ENCODE results near the gene TNFRSF11A.

TNFRSF11A gene

DNA sequence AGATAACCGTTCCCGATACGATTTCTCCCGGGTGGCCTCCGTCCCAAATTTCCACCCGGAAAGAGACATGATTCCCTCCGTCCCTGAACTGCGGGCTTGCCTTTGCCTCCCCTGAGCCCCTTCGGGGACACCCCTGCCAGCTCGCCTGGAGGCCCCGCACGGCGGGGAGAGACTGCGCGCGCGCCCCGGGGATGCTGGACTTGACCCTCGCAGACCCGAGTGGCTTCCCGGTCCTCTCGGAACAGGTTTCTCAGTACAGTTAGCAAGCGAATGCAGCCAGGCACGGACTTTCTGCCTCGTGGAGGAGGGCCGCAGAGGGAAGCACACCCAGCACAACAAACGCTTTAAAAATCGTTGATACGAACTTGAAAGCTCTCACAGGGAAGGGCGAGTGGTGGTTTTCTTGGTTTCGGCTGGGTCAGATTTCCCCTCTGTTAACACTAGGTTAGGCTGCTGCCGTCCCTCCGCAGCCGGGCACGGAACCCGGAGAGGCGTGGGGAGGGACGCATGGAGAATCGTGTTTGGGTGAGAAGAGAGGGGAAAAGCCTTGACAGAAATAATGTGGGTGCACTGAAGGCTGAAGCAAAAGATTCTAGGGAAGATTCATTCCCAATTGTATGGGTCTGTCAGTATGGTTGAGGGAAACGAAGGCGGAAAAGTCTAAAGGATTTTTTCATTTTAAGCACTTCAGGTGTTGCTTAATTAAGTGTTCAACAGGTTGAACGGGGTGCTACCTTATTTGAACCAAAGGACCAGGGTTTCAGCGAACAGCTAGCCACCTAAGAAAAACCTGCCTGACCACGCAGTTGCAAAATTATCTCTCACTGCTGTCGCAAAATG, 916 bp downstream of the TNFRSF11A start:
- DNase-seq: no peak

DNA sequence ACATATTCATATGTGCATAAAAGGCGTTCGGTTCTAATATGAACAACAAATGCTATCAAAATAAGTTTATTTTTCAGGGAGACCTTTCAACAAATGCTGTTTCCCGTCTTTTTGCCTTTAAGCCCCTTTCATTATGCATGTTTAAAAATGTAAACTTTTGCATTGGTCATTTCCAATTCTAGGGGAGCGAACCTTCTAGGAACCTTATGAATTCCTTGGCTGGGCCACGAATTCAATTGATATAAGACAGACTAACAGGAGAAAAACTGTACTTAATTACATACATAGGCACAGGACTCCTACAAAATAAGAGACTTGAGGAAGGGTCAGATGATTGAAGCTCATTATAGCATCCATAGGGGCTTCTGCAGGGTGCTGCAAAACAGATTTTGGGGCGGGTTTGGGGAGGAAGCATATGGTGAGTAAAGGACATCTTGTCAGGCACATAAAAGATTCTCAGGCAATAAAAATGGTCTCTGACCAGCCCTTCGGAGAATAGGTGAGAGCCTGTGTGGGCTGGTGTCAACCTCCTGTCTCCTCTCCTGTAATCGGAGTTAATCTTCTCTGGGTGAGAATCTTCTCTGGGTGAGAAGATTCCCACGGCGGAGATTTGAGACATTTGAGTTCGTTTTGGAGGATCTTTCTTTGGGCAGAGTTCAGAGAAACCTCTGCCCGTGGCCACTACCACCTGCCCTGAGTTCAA, 1.7 kb downstream of the TNFRSF11A start:
- DNase-seq: no peak

DNA sequence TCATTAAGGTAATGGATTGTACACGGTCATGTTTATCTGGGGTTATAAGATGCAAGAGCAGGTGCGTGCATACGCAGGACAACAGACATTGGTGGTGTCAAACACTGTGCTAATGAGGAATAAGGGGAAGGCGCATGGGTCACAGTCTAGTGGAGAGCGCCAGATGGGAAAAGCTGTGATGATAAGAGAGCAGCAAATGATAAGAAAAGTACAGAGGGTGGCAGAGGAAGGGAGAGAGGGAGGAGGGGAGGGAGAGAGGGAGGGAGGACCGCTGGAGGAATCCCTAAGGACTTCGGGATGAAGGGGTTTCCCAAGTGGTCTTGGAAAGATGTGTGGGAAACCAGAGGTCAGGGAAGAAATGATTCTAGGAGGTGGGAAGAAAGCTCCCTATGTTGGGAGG, 2.9 kb downstream of the TNFRSF11A start:
- DNase-seq: no peak

DNA sequence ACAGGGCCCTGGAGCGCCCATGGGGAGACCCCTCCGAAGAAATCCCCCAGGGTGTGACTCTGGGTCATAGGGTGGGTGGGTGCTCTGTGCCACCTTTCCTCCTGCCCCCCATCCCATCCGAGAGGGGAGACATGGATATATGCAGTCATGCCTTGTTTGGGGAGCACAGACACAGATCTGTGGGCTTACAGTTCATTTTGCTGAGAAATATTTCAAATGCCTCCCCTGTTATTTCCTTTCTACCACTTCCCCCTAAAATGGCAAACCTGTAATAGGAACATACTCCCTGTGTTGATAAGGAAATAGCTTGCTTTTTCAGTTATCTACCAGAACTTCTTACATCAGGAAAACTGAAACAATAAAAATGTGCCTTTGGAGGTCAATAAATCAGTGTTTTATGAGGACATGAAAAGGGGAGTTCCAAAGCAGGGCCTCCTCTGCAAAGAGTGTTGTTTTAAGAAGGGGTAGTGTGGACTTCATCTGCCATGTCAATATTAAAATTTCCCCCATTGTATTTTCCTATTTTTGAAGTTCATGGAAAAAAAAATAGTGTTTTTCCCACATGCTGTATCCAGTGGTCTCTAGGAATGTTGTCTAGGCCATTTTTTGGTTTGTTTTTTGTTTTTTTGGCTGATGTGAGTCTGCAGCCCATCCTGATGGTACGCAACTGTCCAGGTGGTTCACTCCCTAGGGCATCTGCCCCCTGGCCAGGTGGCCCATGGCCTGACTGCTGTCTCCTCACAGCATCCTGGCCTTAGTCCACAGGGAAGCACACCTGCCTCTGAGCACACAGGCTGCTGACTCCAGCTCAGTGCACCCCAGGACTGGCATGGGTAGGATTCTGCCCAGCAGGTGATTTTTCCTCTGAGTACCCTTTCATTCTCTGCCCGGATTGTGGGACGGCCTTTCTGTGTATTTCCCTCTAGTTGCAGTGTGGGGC, 3.7 kb downstream of the TNFRSF11A start:
- DNase-seq: no peak

DNA sequence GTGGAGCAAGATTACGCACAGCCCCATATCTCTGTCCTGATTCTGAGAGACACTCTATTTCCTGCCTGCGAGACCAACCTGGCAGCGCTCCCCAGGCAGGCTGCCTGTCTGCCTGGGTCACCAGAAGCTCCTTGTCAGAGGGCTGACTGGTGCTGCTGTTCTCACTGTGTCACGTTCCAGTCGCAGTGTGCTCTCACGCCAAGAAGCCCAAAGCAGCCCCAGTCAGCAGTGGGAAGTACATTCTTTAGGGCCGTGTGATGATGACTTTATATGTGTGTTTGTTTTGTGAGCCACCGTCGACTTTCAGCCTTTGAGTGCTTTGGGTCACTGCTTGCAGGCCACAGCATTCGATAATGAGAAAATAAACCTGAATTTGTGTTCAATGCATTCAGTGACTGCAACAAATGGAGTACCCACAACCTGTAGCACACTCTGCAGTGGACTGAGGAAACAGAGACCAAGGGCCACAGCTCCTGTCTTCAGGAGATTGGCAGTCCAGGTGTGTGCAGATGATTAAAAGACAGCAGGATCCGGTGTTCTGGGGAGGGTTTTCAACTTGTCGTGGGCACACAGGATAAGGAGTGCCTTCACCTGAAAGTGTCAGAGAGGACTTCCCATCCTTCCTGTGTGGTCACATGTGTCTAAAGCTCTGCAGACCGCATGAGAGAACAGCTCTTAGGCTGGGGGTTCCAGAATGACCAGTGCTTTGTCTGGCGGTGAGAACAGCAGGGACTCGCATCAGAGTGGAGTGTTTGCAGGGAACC, 4.8 kb downstream of the TNFRSF11A start:
- DNase-seq: no peak

DNA sequence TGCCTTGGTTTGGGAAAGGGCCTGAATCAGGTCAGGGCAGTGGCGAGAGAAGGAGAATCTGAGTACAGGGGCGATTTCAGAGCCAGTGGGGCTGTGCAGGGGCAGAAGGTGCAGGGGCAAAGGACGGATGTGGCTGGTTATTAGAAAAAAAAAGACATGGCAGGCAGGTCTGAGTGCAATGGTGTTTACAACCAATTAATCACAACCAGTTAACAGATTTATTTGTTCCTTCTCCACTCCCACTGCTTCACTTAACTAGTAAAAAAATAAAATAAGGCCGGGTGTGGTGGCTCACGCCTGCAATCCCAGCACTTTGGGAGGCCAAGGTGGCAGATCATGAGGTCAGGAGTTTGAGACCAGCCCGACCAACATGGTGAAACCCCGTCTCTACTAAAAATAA, 5.5 kb downstream of the TNFRSF11A start:
- DNase-seq: no peak

DNA sequence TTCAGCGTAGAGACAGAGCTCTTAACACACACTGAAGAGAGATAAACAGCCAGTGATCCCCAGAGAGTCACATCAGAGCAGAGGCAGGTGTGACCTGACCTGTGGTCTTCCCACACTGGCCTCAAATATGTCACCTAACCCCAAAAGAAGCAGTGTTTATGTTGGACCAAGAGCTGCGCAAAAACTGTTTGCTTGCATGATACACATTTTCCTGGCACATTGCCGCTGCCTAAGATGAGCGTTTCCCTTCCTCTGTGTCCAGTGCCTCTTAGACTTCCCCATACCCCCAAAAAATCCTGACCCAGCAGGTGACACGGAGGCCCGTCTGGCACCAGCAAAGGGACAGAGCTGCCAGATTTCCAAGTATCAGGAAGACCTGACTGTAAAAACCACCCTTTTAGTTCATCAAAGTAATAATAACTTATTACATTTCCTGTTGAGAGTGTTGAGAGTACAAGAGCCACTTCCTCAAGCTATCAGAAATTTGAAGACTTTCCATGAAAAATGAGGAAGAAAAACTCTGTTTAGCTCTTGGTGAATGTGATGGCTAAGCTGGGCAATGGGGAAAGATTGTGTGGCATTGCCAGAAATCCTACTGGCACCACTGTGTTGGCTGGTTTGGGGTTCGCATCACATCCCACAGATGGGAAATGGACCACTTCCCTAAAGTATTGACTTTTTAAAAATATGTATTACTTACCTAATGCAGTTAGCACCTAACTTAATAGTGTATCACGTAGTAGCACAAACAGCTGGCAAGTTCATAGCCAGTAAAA, 6.7 kb downstream of the TNFRSF11A start:
- DNase-seq: no peak

DNA sequence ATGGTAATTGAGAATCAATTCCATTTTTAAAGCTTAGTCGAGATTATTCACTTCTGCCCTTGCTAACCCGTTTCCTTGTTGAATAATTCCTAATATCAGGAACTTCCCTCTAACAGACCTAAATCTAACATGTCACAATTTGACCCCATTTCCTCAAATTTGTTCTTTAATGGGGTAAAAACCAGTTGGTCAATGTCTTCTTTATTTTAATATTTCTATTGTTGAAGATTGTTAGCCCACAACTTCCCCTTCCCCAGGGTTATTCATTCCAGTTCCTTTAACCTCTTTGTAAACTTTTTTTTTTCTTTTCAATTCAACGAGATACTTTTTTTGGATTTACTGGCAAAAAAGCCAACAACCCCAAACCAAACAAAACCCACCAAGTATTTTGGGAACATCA, 7.3 kb downstream of the TNFRSF11A start:
- no peak for DNase-seq

DNA sequence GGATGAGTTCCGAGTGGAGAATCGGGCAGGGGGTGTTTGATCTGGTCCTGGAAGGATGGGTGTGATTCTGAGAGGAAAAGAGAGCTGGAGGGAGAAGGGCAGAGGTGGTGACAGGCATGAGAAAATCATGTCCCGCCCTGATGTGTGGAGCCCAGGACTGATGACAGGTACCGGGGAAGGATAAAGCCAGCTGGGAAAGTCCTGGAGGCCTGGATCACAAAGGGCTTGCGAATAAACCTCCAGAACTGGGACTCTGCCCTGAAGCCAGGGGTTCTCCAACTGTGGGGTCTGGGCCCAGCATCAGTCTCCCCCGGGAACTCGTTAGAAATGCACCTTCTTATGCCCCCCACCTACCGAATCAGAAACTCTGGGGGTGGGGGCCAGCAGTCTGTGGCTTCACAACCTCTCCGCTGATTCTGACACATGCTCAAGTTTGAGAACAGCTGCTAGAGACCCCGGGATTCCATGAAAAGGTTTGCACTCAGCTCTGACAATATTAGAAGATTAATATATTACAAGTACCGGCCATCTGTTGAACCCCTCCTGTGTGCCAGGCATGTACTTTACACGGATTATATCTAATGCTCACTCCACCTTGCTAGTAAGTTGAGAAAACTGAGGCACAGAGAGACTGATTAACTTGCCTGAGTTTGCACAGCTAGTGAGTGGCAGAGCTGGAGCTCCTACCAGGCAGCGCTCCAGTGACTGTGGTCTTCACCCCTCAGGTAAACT, 8.0 kb downstream of the TNFRSF11A start:
- DNase-seq: no peak

DNA sequence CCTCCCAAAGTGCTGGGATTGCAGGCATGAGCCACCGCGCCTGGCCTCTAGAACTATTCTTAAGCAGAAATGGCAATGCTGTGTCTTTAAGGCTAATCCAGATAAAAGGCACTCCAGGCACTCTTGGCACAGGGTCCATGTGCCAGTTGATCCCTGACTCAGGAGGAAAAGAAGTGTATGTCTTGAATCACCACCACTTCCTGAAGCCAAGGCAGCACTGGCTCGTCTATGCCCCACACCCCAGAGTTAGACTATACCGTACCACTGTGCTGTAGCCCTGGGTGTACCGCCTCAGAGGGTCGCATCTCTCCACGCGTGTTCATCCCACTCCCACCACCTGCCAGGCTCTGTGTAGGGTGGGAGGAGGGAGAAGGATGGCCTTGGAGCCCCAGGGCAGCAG, 9.0 kb downstream of the TNFRSF11A start:
- DNase-seq: no peak

DNA sequence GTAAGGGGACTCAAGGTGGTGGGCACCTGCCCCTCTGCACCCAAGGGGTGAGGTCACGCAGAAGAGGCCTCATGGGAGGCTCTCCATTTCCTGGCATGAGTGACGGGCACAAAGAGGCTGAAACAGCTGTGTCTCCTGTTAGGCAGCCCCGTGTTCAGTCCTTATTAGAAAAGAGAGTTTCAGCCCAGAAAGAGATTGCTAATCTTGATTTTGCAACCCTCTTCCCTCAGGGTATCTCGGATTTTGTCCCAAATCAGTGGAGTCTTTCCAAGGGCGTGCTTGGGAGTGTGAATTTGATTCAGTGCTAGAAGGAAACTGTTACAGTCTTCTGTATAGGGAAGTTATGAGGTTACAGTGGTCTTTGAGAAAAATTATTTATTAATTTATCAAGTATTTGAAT, 10.4 kb downstream of the TNFRSF11A start:
- DNase-seq: no peak

DNA sequence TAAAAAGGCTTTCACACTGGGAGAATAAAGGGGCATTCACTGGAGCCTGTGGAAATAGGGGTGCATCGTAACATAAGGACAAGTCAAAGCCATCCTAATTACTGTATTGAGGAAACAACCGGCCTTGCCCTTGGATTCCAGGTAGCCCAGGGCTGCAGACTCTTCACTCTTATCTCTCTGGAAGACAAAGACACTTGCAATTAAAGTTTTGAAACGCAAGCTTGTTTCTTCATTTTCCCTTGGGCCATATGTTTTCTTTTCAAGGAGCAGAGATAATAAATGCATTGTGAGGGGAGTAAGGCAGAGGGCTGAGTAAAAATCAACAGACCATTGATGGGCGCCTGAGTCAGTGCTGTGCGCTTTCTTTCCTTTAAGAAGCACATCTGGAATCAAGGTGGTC, 11.5 kb downstream of the TNFRSF11A start:
- DNase-seq: no peak

DNA sequence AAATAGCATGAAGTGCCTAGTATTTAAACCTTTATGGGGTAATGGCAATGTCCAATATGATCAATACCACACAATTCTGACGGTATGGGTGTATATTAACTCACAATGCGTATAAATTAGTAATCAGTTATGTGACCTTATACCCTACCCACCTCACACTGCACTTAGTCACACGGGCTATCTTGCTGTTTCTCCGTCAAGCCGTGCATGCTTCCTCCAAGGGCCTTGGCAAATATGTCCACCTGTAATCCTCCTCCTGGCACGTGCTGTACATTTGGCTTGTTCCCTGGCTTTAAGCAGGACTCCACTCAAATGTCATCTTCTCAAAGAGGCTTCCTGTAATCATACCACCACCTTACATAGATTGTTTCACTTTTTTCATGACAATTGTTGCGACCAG, 12.2 kb downstream of the TNFRSF11A start:
- no peak for DNase-seq

DNA sequence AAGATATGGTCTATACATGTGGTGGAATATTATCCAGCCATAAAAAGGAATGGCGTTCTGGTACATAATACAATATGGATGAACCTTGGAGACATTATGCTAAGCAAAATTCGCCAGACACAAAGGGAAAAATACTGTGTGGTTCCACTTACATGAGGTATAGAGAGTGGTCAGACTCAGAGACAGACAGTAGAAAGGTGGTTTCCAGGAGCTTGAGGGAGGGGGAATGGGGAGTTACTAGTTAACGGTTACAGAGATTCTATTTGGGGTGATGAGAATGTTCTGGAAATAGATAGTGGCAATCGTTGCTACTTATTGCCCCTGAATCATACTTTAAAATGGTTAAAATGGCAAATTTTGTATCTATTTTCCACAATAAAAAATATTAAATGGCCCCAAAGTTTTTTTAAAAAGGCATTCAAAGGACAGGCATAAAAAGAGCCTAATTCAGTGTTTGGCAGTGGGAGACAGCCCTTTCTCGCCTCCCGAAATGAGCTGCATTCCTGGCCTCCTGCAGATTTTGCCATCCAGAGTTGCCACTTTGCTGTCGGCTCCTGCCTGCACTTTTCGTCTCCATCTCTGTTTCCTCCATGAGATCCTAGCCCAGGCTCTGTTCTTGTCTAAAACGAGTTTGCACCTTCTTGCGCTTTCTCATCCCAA, 13.5 kb downstream of the TNFRSF11A start:
- DNase-seq: no peak

DNA sequence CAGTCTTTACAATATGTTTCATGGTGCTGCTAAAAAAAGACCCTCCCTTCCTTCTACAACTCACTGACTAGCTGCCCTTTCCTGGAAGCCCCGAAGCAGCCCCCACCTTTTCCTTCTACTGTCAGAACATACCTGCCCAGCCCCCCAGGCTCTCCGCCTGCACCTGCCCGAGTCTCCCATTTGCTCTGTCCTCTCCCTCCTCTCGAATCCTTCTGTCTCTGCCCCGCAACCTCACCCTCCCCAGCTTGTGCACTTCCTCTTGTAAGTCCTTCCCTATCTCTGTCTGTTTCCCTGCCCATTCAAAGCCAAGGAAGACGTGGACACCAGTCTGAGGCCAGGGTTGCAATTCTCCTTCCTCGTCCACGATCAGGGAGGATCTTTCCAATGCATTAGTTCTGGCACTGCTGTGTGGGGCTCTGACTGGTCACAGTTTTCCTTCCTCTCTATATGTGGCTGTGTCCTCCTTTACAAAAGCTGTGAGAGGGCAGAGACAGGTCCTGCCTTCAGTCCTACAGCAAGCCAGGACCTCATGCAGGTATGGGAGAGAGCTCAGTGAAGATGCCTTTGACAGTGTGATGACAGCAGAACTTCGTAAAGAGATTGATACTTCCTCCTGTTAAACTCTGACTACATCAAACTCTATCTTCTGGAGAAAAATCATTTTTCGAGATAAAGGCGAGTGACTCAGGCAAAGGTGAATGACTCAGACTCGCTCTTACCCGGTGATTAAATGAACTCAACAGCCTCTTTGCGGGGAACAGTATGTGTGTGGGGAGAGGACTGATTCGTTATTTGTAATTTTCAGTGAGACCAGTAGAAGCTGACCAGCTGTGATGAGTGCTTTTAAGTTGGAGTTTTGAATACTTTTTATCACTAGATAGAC, 14.2 kb downstream of the TNFRSF11A start:
- DNase-seq: no peak

DNA sequence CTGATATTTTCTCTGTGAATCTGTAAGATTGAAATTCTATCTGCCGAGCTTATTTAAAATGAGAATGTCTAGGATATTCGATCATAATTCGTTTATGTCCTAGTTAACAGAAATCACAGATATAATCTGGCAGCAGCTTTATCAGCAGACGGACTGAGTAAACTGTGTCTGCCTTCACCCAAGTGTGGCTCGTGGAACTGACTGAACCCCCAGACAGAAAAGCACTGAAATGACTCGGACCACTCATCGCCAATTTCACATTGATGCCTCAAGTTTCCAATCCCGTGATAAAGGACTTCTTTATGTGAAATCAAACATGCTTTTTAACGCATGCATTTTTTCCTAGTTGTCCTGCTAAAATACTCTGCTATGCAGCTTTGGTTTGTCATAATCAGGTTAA, 15.9 kb downstream of the TNFRSF11A start:
- DNase-seq: no peak

DNA sequence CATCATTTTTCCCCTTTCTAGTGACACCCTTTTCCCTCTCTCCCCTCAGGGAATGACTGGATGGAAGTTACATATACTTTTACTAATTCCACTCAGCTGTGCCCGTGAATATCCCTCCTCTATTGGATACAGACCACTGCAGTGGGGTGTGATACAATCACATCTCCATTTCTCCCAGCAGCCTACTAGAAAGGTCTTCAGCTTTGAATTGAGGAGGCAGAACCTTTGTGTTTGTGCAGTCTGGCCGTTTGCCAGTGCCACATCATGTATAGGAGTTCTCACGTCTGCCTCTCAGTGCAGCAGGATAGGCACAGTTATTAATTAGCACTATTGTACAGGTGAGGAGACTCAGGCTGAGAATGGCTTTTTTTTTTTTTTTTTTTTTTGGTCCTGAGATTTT, 16.4 kb downstream of the TNFRSF11A start:
- DNase-seq: no peak

DNA sequence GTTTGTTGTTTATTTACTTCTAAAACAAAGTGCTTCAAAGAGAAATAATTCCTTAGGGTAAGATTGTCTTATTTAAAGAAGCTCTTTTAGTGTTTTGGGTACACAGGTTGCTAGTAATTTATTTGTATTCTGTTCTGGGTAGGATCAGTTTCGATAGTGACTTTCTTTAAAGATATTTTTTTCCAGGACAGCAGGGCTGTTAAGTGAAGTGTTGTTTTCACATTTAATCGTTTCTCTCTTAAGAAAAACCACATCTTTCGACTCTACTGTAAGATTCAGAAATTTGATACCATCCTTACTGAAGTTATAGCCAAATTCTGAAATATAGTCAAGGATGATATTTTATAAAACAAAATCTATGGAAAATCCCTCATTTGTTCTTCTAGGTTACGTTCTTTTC, 17.8 kb downstream of the TNFRSF11A start:
- DNase-seq: no peak

DNA sequence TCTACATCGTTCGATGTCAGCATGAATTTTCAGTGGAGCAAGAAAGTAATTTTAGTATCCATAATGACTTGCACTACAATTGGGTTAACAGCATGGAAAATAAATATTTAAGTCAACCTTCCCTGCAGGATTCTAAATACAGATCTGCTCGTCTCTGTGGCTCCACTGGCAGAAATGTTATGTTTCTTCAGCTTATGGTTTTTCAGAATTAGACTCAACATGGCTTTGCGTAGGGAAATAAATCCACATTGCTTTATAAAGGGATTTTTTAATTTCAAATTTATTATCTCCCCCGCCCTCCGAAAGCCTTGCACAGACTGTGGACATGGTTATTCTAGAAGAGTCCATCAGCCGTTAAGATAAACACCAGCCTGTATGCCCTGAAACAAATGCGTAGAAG, 18.2 kb downstream of the TNFRSF11A start:
- DNase-seq: no peak

DNA sequence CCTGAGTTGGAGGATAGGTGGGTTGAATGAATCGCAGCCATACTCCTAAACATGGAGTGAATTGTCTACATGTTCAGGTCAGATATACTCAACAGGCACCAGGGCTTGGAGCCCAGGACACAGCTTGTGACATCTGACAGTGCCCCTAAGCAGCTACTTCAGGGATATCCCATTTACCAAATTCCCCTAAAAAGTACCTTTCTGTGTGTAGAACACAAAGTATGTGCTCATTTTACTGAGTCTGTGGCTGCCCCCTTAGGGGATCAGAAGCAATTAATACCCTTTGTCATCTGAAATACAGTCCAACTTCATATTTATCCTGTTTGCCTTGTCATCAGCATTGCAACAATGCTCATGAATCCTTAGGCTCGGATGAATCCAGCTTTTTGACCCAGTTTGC, 20.8 kb downstream of the TNFRSF11A start:
- DNase-seq: no peak

All from CD4-positive, alpha-beta T cell treated with Interleukin-4 for 4 hours (primary cell).